Hematopoietic multipotent progenitor cell (in vitro differentiated cells): ENCODE results near the gene GGCX. TPM values are rescaled to one million over a fixed set of nuclear protein-coding genes. Genes with fewer than 3 reads are reported as not detected.
"Not testable (repeated sequence)": the region's sequence is repeated elsewhere in the genome, so short reads cannot be mapped to it uniquely, and the experiment has no call there.

ENCODE experiments used
- DNase-seq, 3 donors: peaks; one replicate each; pipeline ENCODE4 v3.0.0-alpha.2; 2011 to 2015; ENCODE audit warnings: low read depth in 2 of 3, low spot score in 2 of 3
- total RNA-seq: library from RNA; depleted of rRNA; stranded (reverse); fragments of >200 nt; gene quantifications from one replicate; pipeline ENCODE4 v1.2.3, GENCODE V29; 2012

GGCX gene
- 20.7 TPM for total RNA-seq

- peak; percentile 78 to 97 (median 95) for DNase-seq
These were observed at the start of gene GGCX for GRCh38 chr2:85561280-85562212. Gene GGCX (minus strand): TSS chr2:85561493. CDS start chr2:85561428, 65 bp downstream.

GRCh38 chr2:85607268-85608215, 46.2 kb upstream of the GGCX start:
- DNase-seq: no peak

- DNase-seq: no peak
These were observed 44.8 kb upstream of the GGCX start for GRCh38 chr2:85606116-85606455.

- no peak for DNase-seq
These were observed 44.3 kb upstream of the GGCX start for GRCh38 chr2:85605406-85606115.

GRCh38 chr2:85604568-85605339, 43.5 kb upstream of the GGCX start:
- DNase-seq: no peak

- not testable (repeated sequence) for DNase-seq
These were observed 42.8 kb upstream of the GGCX start for GRCh38 chr2:85604133-85604444.

GRCh38 chr2:85602476-85603234, 41.4 kb upstream of the GGCX start, which contains the start of gene TMEM150A:
Gene TMEM150A (minus strand): TSS chr2:85602698. CDS start chr2:85601948, 750 bp downstream.
- peak in 2 of 3 donors; percentile 88 to 93 for DNase-seq

- no peak for DNase-seq
These were observed 40.6 kb upstream of the GGCX start for GRCh38 chr2:85601771-85602475.

- DNase-seq: no peak
These were observed 39.9 kb upstream of the GGCX start for GRCh38 chr2:85600951-85601770.

GRCh38 chr2:85600235-85600575, 38.9 kb upstream of the GGCX start:
- no peak for DNase-seq

- no peak for DNase-seq
These were observed 38.4 kb upstream of the GGCX start for GRCh38 chr2:85599468-85600234.

GRCh38 chr2:85598594-85599340, 37.5 kb upstream of the GGCX start:
- DNase-seq: no peak

- DNase-seq: no peak
These were observed 35.9 kb upstream of the GGCX start for GRCh38 chr2:85597241-85597640.

GRCh38 chr2:85596486-85597143, 35.3 kb upstream of the GGCX start:
- no peak for DNase-seq

- DNase-seq: no peak
These were observed 34.7 kb upstream of the GGCX start for GRCh38 chr2:85596026-85596333.
